ENCODE data around the gene KIF26B.

- TF ChIP-seq CTCF (IDR thresholded peaks at IDR 0.05) (no peak), POLR2A (IDR thresholded peaks at IDR 0.05) (no peak), EP300 (IDR thresholded peaks at IDR 0.05) (no peak)
Observed at GRCh38 chr1:245750261-245750660, 595.5 kb downstream of the KIF26B start.

All from tibial nerve (tissue), 4 donors.